Measurements from ENCODE around the gene RASA3. TPM values are rescaled to one million over a fixed set of nuclear protein-coding genes. Genes with fewer than 3 reads are reported as not detected.

Gene RASA3
- total and polyA plus RNA-seq, 2 donors (not counting 3 experiments of a cell fraction or from before 2014, with no cell fraction given) = 26.5 to 53.8 TPM

GRCh38 chr13:113965383-113965874, 167.0 kb downstream of the RASA3 start:
- dilution Hi-C loops (cut with MboI; ENCODE audit: extremely low pct_ligation_motif_present, low sequenced_read_pairs) = no loop called here
- Histone ChIP-seq H3K27me3 (ENCODE audit: control insufficient read depth in 2 of 2, insufficient read depth in 2 of 2, low read length in 2 of 2) (no peaks in the 10 kb centered on the region), H3K4me3 (replicated peaks in 1 of 3; ENCODE audit: insufficient read depth in 1 of 3, low read depth in 1 of 3, low read length in 3 of 3) (no peak overlapping the region), H3K4me1 (ENCODE audit: control insufficient read depth, extremely low read depth, insufficient read depth, low read length) (no peaks in the 10 kb centered on the region), H2AFZ (ENCODE audit: low read depth, low read length) (no peak overlapping the region), H3K27ac (ENCODE audit: insufficient read depth, low read depth, low read length) (no peak overlapping the region), H3K9ac (replicated peaks; ENCODE audit: extremely low read depth, insufficient read depth, low read length) (no peak overlapping the region), H3K4me2 (ENCODE audit: insufficient read depth, low read length) (no peak overlapping the region), H3K79me2 (ENCODE audit: control insufficient read depth, insufficient read depth, low read length) (no peaks in the 10 kb centered on the region), H3K9me3 (replicated peaks; ENCODE audit: control insufficient read depth, insufficient read depth, low read length) (no peaks in the 10 kb centered on the region), H3K36me3 (ENCODE audit: control insufficient read depth in 2 of 2, extremely low read depth in 1 of 2, insufficient read depth in 2 of 2, low read length in 2 of 2) (peaks cover 0 to 1% of the 10 kb centered on the region in 2 experiments), H4K20me1 (replicated peaks; ENCODE audit: control insufficient read depth, extremely low read depth, insufficient read depth, low read length) (no peaks in the 10 kb centered on the region), H3K9me1 (replicated peaks; ENCODE audit: control insufficient read depth, extremely low read depth, insufficient read depth, low read length) (no peaks in the 10 kb centered on the region)
- ChIA-PET CTCF (no interaction called here), POLR2A (no interaction called here)
- no peak for TF ChIP-seq POLR2A (IDR thresholded peaks at IDR 0.05; ENCODE audit: low read depth, low read length)
- TF ChIP-seq EZH2 (IDR thresholded peaks at IDR 0.05; ENCODE audit: borderline replicate concordance, low read depth, low read length, severe bottlenecking) = no peak
- BruUV-seq (replicated peaks) = no TSS peak
- FAIRE-seq (no peak), DNase-seq (ENCODE audit: low read depth, low spot score) (no peak)
- intact Hi-C loops (cut with micrococcal nuclease) = no loop called here

GRCh38 chr13:113964251-113964995, 168.0 kb downstream of the RASA3 start:
- no peak for FAIRE-seq
- H2AFZ ChIP-seq (ENCODE audit: low read depth, low read length) = no peak overlapping the region
- H3K9me3 ChIP-seq (replicated peaks; ENCODE audit: control insufficient read depth, insufficient read depth, low read length) = no peaks in the 10 kb centered on the region

More at GRCh38 chr13:113964251-113964995, 168.0 kb downstream of the RASA3 start:
- Histone ChIP-seq H3K9me1 (replicated peaks; ENCODE audit: control insufficient read depth, extremely low read depth, insufficient read depth, low read length) (no peaks in the 10 kb centered on the region), H3K9ac (replicated peaks; ENCODE audit: extremely low read depth, insufficient read depth, low read length) (no peak overlapping the region), H3K79me2 (ENCODE audit: control insufficient read depth, insufficient read depth, low read length) (no peaks in the 10 kb centered on the region), H4K20me1 (replicated peaks; ENCODE audit: control insufficient read depth, extremely low read depth, insufficient read depth, low read length) (no peaks in the 10 kb centered on the region), H3K4me1 (ENCODE audit: control insufficient read depth, extremely low read depth, insufficient read depth, low read length) (no peaks in the 10 kb centered on the region), H3K4me3 (replicated peaks in 1 of 3; ENCODE audit: insufficient read depth in 1 of 3, low read depth in 1 of 3, low read length in 3 of 3) (no peak overlapping the region), H3K27me3 (ENCODE audit: control insufficient read depth in 2 of 2, insufficient read depth in 2 of 2, low read length in 2 of 2) (no peaks in the 10 kb centered on the region), H3K4me2 (ENCODE audit: insufficient read depth, low read length) (no peak overlapping the region), H3K36me3 (ENCODE audit: control insufficient read depth in 2 of 2, extremely low read depth in 1 of 2, insufficient read depth in 2 of 2, low read length in 2 of 2) (peaks cover 0 to 1% of the 10 kb centered on the region in 2 experiments), H3K27ac (ENCODE audit: insufficient read depth, low read depth, low read length) (no peak overlapping the region)
- ChIA-PET POLR2A (no interaction called here), CTCF (no interaction called here)
- dilution Hi-C loops (cut with MboI; ENCODE audit: extremely low pct_ligation_motif_present, low sequenced_read_pairs) (no loop called here), intact Hi-C loops (cut with micrococcal nuclease) (no loop called here)
- TF ChIP-seq JUN (IDR thresholded peaks at IDR 0.05; ENCODE audit: borderline replicate concordance, insufficient read depth, insufficient read length, low read depth) = no peak
- no peak for TF ChIP-seq CTCF (IDR thresholded peaks at IDR 0.05; ENCODE audit: extremely low read depth in 1 of 2, insufficient read depth in 1 of 2, low read depth in 1 of 2, low read length in 2 of 2)
- TF ChIP-seq EZH2 (IDR thresholded peaks at IDR 0.05; ENCODE audit: borderline replicate concordance, low read depth, low read length, severe bottlenecking) = no peak
- no peak for TF ChIP-seq POLR2A (IDR thresholded peaks at IDR 0.05; ENCODE audit: low read depth, low read length)
- no peak for TF ChIP-seq FOS (IDR thresholded peaks at IDR 0.05; ENCODE audit: borderline replicate concordance, insufficient read depth, low read length)
- no peak for TF ChIP-seq GATA2 (IDR thresholded peaks at IDR 0.05; ENCODE audit: insufficient read depth, insufficient read length, low read depth, low read length)
- TF ChIP-seq MYC (IDR thresholded peaks at IDR 0.05; ENCODE audit: low read depth, low read length) = no peak
- no peak for TF ChIP-seq POLR2AphosphoS5 (IDR thresholded peaks at IDR 0.05; ENCODE audit: insufficient read depth, low read depth, low read length)
- no peak for DNase-seq (ENCODE audit: low read depth, low spot score)
- BruUV-seq (replicated peaks) = no TSS peak

All from endothelial cell of umbilical vein (primary cell).